ENCODE data around the gene MPRIP.

The MPRIP gene

DNA sequence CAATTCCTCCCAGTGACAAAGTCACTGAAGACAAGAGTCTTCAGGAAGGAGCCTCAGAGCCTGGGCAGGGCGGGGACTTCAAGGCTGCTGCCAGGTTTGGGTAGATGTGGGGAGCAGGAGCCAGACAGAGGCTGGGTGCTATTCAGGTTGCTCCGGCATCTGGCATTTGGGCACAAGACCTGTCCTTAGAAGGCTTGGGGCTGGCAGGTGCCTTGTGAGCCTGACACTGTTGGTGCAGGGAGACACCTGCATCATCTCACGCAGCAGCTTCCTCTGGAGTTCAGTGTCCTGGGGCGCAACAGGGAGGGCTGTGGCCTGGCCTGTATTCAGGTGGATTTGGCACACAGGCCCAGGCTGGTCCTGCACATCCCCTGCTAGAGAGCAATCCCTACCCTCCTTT is 65.0 kb downstream of the MPRIP start:
- DNase-seq (ENCODE audit: low read depth in 1 of 2, low spot score in 1 of 2), result no peak
- TF ChIP-seq JUND (IDR thresholded peaks at IDR 0.05; ENCODE audit: low read depth), result no peak
- in situ Hi-C loops (cut with HindIII; ENCODE audit: low pct_unique_long_range_greater_than_20kb, low sequenced_read_pairs), result no loop called here

DNA sequence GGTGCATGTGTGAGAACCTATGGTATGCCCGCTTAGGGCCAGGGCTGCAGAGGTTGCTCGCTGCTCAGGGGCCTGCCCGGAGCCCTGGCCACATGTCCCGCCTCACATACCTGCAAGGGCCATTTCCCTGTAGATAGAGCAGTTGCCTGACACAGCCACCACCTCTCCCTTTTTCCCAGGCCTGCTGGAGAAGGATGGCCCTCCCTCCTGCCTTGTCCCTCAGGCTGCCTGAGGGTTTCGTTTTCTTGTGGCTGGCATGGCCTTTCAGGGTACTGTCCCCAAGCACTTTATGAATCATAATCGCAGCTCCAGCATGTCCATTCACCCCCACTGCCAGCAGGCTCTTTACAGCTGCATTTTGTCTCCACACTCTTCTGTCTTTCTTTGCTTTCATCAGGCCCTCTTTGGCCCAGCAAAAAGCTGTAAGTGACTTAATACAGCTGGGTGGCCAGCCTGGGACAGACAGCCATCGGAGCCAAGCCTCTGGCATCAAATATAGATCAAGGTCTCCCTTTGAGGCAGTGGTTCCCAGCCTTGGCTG is 65.7 kb downstream of the MPRIP start:
- in situ Hi-C loops (cut with HindIII; ENCODE audit: low pct_unique_long_range_greater_than_20kb, low sequenced_read_pairs), result no loop called here
- no peak for DNase-seq (ENCODE audit: low read depth in 1 of 2, low spot score in 1 of 2)
- TF ChIP-seq JUND (IDR thresholded peaks at IDR 0.05; ENCODE audit: low read depth), result no peak

DNA sequence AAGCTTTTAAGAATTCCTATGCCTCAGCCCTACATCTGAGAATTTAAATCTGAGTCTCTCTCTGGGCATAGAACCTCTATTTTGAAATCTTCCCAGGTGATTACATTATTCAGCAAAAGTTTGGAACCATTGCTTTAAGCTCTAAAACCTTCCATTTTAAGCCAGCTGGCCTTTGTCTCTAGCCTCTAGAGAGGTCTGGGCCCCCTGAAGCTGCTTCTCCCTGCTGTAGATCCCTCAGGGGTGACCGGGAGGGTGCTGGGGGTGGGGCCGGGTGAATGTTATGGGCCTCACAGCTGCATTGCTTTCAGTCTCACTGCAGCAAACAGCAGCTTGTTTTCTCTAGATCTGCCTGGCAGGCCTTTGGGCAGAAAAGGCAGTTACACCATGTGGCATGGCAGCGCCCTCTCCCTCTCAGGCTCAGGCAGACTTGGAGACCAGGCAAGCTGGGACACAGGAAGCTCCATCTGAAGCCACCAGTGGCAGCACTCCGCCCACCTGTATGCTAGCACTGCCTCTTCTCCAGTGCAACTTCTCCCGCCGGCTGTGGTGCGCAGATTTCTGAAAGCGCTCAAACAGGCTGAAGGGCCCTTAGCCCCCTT is 66.3 kb downstream of the MPRIP start:
- in situ Hi-C loops (cut with HindIII; ENCODE audit: low pct_unique_long_range_greater_than_20kb, low sequenced_read_pairs), result no loop called here
- TF ChIP-seq JUND (IDR thresholded peaks at IDR 0.05; ENCODE audit: low read depth), result no peak
- peak in 1 of 2 experiments; percentile 43 for DNase-seq (ENCODE audit: low read depth in 1 of 2, low spot score in 1 of 2)

DNA sequence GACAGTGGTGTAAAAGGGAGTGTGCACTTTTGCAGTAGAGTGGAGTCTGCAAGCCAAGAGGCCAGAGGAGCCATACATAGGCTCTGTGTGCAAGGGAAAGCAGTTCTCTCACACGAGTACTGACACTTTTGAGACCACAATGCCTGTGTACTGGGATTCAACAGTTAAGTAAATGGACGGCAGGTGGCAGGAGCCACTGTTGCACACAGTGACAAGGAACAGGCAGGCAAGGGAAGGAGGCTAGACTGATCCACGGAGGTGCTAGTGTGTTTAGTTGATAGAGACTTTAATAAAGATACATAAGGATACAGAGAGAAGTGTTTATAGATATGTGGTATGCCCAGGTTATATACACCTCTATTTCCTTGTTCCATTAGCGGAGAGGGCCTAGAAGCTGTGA is 67.0 kb downstream of the MPRIP start:
- DNase-seq (ENCODE audit: low read depth in 1 of 2, low spot score in 1 of 2), result peak in 1 of 2 experiments; percentile 9
- in situ Hi-C loops (cut with HindIII; ENCODE audit: low pct_unique_long_range_greater_than_20kb, low sequenced_read_pairs), result no loop called here

DNA sequence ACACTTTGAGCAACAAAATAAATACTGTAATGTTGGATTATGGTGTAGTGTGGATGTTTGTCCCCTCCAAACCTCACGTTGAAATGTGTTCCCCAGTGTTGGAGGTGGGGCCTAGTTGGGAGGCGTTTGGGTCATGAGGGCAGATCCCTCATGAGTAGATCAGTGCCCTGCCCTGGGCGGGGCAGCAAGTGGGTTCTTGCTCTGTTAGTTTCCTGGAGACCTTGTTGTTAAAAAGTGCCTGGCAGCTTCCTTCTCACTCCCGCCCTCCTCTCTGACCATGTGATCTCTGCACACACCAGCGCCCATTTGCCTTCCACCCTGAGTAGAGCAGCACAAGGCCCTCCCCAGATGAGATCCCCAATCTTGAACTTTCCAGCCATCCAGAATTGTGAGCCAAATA is 67.7 kb downstream of the MPRIP start:
- no peak for TF ChIP-seq JUND (IDR thresholded peaks at IDR 0.05; ENCODE audit: low read depth)
- no peak for DNase-seq (ENCODE audit: low read depth in 1 of 2, low spot score in 1 of 2)
- in situ Hi-C loops (cut with HindIII; ENCODE audit: low pct_unique_long_range_greater_than_20kb, low sequenced_read_pairs), result no loop called here

More for the DNA sequence above, 67.0 kb downstream of the MPRIP start:
- no peak for TF ChIP-seq JUND (IDR thresholded peaks at IDR 0.05; ENCODE audit: low read depth)

DNA sequence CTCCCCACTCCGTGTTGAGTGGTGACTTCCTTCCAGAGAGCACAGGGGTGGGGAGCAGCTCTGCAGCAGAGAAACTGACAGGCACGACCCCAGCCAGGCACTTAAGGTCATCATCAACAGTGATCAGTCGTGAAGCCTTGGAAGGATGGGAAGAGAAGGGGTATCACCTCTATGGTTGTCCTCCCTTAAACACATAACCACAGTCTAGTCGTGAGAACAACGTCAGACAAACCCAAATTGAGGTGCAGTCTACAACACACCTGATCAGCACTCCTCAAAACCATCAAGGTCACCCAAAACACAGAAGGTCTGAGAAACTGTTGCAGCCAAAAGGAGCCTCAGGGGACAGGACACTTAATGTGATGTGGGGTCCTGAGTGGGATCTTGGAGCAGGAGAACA is 68.3 kb downstream of the MPRIP start:
- no peak for DNase-seq (ENCODE audit: low read depth in 1 of 2, low spot score in 1 of 2)
- in situ Hi-C loops (cut with HindIII; ENCODE audit: low pct_unique_long_range_greater_than_20kb, low sequenced_read_pairs), result no loop called here
- no peak for TF ChIP-seq JUND (IDR thresholded peaks at IDR 0.05; ENCODE audit: low read depth)

DNA sequence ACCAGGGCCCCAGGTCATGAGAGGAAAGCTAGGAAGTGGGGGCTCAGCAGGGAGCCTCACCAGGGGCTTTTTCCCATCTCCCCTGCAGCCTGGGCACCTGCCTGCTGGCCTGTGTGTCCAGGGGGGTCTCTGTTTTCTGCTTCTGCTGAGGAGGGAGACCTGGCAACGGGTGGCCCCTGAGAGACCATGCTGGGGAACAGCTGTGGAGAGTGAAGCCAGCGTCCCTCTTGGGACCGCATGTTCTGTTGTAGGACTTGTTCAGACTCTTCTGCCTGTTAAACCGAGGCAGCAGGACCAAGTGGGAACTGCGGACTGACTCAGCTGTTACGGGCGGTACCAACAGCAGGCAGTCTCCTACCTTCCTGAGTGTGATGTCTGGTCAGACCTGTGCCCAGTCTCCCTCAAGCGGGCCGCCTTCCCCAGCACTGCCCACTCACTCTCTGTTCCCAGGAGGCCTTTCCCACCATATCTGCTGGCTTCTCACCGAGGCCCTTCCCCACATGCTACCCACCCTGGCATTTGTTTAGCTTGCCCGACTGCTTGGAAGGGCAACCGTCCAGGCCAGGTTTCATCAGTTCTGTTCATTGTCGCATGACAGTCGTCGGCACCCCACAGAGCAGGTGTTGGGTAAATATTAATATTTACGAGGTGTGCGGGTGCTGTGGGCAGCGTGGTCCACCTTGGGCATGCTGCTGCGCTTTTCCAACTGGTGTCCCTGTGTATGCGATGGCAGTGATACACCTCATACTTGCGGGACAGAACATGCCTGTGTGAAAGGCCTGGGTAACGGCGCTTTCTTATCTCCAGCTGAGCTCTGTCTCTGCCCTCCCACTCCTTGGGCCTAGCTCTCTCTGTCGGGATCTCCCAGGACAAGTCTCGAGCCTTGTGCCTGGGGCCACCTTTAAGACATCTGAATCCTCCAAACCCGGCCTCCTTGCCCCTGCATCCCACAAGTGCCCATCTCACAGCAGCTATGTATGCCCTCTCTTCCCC is 69.4 kb downstream of the MPRIP start:
- no peak for TF ChIP-seq JUND (IDR thresholded peaks at IDR 0.05; ENCODE audit: low read depth)
- in situ Hi-C loops (cut with HindIII; ENCODE audit: low pct_unique_long_range_greater_than_20kb, low sequenced_read_pairs), result no loop called here
- DNase-seq (ENCODE audit: low read depth in 1 of 2, low spot score in 1 of 2), result no peak

DNA sequence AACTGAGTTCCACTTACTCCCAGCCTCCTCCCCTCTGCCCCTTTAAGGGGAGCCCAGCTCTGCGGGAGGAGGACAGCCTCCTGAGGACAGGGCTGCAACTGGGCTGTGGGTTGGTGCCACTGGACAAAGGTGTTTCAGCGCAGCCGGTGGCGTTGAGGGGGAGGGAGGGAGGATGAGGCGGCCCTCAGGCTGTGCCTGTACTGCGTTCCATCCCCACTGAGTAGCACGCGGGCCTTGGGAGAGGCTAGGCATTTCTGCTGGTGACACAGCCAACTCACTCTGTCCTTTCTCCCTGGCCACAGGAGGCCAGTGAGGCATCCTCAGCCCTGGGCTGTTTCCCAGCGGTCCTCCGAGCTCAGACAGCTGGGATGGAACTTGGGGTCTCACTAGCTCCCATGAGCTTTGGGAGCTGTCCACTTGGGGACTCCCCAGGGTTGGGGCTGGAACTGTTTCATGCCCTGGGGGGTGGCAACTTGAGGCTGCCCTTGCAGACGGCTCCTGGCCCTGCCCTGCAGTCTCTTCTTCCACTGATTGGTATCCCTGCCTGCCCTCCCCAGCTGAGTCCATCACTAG is 70.5 kb downstream of the MPRIP start:
- in situ Hi-C loops (cut with HindIII; ENCODE audit: low pct_unique_long_range_greater_than_20kb, low sequenced_read_pairs), result no loop called here
- no peak for DNase-seq (ENCODE audit: low read depth in 1 of 2, low spot score in 1 of 2)

DNA sequence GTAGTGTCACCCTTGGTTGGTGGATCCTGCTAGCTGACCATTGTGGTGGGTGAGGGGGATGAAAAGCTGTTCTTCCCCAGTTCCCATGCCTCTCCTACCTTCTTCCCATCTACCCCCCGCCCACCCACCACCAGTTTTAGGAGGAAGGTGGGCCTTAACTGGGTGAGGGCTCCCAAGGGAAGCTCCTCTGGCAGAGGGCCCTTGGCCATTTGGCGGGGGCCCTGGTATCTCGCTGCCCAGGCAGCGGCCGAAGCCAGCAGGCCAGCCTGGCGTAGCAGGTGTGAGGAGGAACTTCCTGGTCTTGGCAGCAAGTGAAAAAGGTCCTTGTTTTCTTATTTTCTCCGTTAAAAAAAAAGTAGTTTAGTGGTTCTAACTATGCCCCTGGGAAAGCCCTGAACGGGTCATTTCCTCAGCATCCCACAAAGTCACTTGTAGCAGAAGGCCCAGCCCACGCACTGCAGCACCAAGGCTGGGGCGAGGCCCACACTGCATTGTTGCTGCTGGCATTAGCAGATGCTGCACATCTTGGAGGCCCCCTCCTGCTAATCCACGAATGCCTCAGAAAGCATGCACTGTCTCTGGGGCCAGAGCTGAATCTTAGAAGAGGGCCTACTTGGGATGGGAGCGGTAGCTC is 72.5 kb downstream of the MPRIP start:
- TF ChIP-seq JUND (IDR thresholded peaks at IDR 0.05; ENCODE audit: low read depth), result no peak
- in situ Hi-C loops (cut with HindIII; ENCODE audit: low pct_unique_long_range_greater_than_20kb, low sequenced_read_pairs), result no loop called here
- DNase-seq (ENCODE audit: low read depth in 1 of 2, low spot score in 1 of 2), result no peak

More for the DNA sequence above, 70.5 kb downstream of the MPRIP start:
- TF ChIP-seq JUND (IDR thresholded peaks at IDR 0.05; ENCODE audit: low read depth), result no peak

DNA sequence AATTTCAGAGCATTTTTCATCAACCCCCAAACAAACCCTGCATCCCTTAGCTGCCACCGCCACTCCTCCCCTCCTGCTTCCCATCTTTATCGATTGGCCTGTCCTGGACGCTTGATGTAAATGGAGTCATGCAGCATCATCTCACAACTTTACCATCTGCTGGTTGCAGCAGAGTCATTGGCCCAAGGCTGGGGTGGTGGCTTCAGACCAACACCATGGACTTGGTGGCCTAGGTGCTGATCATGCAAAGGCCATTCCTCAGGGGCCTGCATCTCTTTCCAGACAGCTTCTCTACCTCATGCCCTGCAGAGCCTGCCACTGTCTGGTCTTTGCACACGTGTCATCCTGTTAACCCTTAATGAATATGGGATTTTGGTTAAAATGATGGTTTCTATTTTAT is 73.4 kb downstream of the MPRIP start:
- in situ Hi-C loops (cut with HindIII; ENCODE audit: low pct_unique_long_range_greater_than_20kb, low sequenced_read_pairs), result no loop called here
- TF ChIP-seq JUND (IDR thresholded peaks at IDR 0.05; ENCODE audit: low read depth), result no peak
- no peak for DNase-seq (ENCODE audit: low read depth in 1 of 2, low spot score in 1 of 2)

DNA sequence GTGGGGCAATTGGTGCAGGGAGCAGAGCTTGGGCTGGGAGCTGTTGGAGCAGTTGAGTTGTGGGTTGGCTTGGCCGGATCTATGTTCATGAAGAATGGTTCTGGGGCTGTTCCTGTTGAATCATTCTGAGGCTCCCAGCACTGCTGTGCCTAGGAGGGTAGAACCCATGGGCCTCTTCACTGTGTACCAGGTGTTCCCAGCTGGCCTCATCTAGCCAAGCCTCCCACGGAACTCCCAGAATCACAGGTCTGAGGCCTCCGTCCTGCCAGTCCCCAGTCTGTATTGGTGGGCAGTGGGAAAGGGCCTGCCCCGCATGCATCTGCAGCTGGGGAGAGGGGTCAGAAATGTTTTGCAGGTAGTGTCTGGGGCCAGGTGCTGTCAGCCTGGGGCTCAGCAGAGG is 74.1 kb downstream of the MPRIP start:
- DNase-seq (ENCODE audit: low read depth in 1 of 2, low spot score in 1 of 2), result no peak
- no peak for TF ChIP-seq JUND (IDR thresholded peaks at IDR 0.05; ENCODE audit: low read depth)
- in situ Hi-C loops (cut with HindIII; ENCODE audit: low pct_unique_long_range_greater_than_20kb, low sequenced_read_pairs), result no loop called here

DNA sequence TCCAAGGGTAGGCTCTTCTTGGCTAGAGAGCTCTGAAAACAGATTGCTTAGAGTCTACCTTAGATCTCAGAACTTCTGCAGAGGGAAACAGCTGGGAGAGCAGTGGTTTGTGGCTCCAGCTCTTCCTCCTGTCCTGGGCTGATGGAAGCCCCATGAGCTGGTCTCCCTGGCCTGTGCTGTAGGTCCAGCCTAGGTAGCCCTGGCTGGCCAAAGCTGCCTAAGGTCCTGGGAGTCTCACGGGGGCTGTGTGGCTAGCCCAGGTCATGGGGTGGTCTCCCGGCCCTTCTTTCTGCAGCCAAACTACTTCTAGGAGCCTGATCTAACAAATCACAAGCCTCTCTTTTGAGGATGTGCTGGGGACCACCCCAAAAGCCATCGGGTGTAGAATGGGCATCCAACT is 75.7 kb downstream of the MPRIP start:
- no peak for TF ChIP-seq JUND (IDR thresholded peaks at IDR 0.05; ENCODE audit: low read depth)
- in situ Hi-C loops (cut with HindIII; ENCODE audit: low pct_unique_long_range_greater_than_20kb, low sequenced_read_pairs), result no loop called here
- no peak for DNase-seq (ENCODE audit: low read depth in 1 of 2, low spot score in 1 of 2)
